Stimulated activated naive CD8-positive, alpha-beta T cell treated with anti-CD3 and anti-CD28 coated beads, Interleukin-15, Interleukin-2, amounts not matched to agents 100 ng/mL and 50 ng/mL, for 24 hours (primary cell): Measurements from ENCODE around the gene PP2D1.

ENCODE experiments used
- H3K27ac Mint-ChIP-seq: one replicate; pipeline ENCODE4 v1.8.0; 2021; ENCODE audit warnings: mild to moderate bottlenecking, mixed read lengths
- H3K27me3 Mint-ChIP-seq: one replicate; pipeline ENCODE4 v1.8.0; 2021; ENCODE audit warnings: mixed read lengths
- H3K36me3 Mint-ChIP-seq: one replicate; pipeline ENCODE4 v1.8.0; 2021; ENCODE audit warnings: low read depth, mixed read lengths
- H3K4me1 Mint-ChIP-seq: one replicate; pipeline ENCODE4 v1.8.0; 2021; ENCODE audit warnings: low read depth, mixed read lengths
- H3K4me3 Mint-ChIP-seq: one replicate; pipeline ENCODE4 v1.8.0; 2021; ENCODE audit warnings: mild to moderate bottlenecking, mixed read lengths
- H3K9me3 Mint-ChIP-seq: one replicate; pipeline ENCODE4 v1.8.0; 2021; ENCODE audit warnings: mixed read lengths

Gene PP2D1

DNA sequence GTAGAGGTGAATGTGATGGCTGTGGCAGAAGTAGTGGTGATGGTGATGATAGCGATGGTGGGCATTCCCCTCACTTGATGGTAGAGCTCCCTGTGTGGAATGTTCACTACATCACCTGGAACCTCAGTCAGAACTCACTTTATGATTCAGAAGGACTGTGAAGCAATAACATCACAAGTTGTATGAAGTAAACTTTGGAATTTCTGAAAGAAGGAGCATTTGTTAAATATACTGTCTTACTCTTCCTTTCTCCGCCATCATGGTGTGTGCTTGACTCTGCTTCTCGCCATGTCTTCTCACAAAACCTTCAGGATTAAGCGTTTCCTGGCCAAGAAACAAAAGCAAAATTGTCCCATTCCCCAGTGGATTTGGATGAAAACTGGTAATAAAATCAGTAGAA is at the start of gene PP2D1:
Gene PP2D1 (minus strand): TSS at position 101 of the 400 bp plus-strand sequence. CDS start 192 bp downstream, outside the sequence.
- H3K4me3 Mint-ChIP-seq = no peak within 1 kb of the TSS
- H3K27me3 Mint-ChIP-seq = no peaks in the 10 kb centered on the region
- H3K27ac Mint-ChIP-seq = no peak within 1 kb of the TSS
- H3K9me3 Mint-ChIP-seq = no peaks in the 10 kb centered on the region
- H3K4me1 Mint-ChIP-seq = no peaks in the 10 kb centered on the region
- H3K36me3 Mint-ChIP-seq = no peaks in the 10 kb centered on the region

DNA sequence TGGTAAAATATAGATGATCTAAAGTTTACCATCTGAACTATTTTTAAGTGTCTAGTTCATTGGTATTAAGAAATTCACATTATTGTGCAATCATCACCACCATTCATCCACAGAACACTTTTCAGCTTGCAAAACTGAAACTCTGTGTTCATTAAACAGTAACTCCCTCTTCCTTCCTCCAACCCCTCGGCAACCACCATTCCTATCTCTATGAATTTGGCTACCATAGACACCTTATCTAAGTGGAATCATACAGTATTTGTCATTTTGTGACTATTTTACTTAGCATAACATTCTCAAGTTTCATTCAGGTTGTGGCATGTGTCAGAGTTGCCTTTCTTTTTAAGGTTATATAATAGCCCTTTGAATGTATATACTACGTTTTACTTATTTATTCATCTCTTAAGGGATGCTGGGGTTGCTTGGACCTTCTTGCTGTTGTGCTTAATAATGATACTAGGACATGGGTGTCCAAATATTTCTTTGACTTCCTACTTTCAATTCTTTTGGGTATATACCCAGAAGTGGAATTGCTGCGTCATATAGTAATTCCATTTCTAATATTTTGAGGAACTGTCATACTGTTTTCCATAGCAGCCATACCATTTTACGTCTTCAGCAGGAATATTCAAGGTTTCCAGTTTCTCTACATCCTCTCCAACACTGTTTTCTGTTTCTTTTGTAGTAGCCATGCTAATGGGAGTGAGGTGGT is 49.1 kb upstream of the PP2D1 start:
- H3K9me3 Mint-ChIP-seq = no peaks in the 10 kb centered on the region
- peak overlapping the region; percentile 68 for H3K27ac Mint-ChIP-seq
- H3K4me3 Mint-ChIP-seq = peak overlapping the region; percentile 51
- H3K36me3 Mint-ChIP-seq = no peaks in the 10 kb centered on the region
- no peaks in the 10 kb centered on the region for H3K27me3 Mint-ChIP-seq
- H3K4me1 Mint-ChIP-seq = peaks cover 45% of the 10 kb centered on the region

GRCh38 chr3:20059929-20060328 is 47.9 kb upstream of the PP2D1 start:
- no peak overlapping the region for H3K27ac Mint-ChIP-seq
- no peak overlapping the region for H3K4me3 Mint-ChIP-seq
- no peaks in the 10 kb centered on the region for H3K9me3 Mint-ChIP-seq
- H3K36me3 Mint-ChIP-seq = no peaks in the 10 kb centered on the region
- H3K27me3 Mint-ChIP-seq = no peaks in the 10 kb centered on the region
- peaks cover 41% of the 10 kb centered on the region for H3K4me1 Mint-ChIP-seq

DNA sequence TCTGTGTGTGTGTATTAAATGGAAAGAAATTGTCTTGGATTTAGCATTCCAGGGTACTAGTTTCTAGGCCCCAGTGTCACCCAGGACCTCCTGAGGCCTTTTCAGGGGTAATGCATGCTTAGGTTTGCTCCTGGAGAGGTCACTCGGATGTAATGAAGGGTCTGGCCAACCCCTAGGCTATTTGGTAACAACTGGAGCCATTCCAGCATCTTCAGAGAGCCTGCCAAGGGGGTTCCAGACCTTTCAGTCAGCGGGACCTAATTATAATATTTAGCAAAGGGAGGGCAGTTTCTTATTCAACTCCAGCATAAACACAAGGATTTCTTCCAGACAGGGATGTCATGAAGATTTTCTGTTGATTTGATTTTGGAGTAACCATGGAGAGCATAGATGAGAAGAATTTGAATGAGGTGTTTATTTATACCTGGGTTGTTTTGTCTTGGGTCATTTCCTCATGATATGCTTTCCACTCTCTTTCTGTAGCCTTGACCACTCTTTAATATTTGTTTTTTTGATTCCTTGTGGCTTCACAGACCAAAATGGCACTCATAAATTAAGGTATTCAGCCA is 45.6 kb upstream of the PP2D1 start:
- Mint-ChIP-seq H3K36me3 (no peaks in the 10 kb centered on the region), H3K4me3 (no peak overlapping the region), H3K27me3 (no peaks in the 10 kb centered on the region), H3K9me3 (no peaks in the 10 kb centered on the region), H3K4me1 (peaks cover 32% of the 10 kb centered on the region), H3K27ac (no peak overlapping the region)

DNA sequence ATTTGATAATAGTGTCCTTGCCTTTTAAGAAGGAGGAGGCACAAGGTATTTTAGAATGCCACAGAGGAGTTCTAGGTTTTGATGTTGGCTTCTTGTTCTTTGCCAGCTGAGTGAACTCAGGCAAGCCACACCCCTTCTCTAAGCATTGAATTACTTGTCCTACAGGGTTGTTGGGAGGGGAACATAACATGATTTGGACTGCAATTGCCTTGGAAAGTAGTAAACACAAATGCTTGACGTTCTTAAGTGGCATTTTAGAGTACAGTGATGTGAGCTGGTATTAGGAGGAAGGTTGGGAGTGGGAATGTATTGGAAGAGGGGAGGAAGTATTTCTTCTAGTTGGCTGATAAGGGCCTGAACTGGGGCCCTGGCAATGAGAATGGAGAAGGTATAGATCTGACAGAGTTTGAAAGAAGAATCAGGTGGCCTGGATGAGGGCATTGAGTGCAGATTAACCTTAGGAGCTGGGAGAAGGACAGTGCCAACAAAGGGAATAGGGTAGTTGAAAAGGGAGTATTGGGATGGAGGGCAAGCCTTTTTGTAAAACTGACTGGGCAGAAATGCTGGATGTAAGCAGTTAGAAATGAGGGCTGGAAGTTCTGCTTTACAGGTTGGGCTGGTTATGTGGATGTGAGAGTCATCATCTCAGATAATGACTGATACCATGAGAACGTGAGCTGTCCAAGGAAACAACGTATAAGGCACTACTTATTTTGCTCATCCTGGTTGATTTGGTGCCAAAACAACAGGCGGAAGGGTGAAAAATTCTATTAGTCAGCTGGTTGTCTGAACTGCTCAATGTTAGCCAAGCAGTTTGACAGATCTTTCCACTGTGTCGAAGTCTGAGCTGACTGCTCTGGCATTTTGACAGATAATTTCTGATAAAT is 44.9 kb upstream of the PP2D1 start:
- H3K9me3 Mint-ChIP-seq = no peaks in the 10 kb centered on the region
- no peaks in the 10 kb centered on the region for H3K36me3 Mint-ChIP-seq
- H3K27ac Mint-ChIP-seq = no peak overlapping the region
- H3K27me3 Mint-ChIP-seq = no peaks in the 10 kb centered on the region
- H3K4me3 Mint-ChIP-seq = no peak overlapping the region
- H3K4me1 Mint-ChIP-seq = peaks cover 35% of the 10 kb centered on the region

DNA sequence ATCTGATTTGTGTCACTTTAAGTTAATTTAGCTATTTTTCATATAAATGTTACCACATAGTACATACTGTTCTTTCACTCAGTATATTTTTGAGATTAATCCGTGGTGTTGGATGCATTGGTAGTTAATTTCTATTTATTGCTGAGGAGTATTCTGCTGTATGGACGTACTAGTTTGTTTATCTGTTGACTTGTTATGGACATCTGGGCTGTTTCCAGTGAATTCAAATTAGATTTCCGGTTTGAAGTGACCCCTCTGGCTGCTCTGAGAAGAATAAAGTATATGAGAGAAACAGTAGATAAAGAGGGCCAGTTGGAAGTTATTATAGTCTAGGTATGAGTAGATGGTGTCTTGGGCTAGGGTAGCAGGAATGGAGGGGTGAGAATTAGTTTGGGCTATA is 43.8 kb upstream of the PP2D1 start:
- H3K27ac Mint-ChIP-seq = no peak overlapping the region
- no peaks in the 10 kb centered on the region for H3K36me3 Mint-ChIP-seq
- peaks cover 39% of the 10 kb centered on the region for H3K4me1 Mint-ChIP-seq
- no peaks in the 10 kb centered on the region for H3K27me3 Mint-ChIP-seq
- H3K9me3 Mint-ChIP-seq = no peaks in the 10 kb centered on the region
- no peak overlapping the region for H3K4me3 Mint-ChIP-seq

DNA sequence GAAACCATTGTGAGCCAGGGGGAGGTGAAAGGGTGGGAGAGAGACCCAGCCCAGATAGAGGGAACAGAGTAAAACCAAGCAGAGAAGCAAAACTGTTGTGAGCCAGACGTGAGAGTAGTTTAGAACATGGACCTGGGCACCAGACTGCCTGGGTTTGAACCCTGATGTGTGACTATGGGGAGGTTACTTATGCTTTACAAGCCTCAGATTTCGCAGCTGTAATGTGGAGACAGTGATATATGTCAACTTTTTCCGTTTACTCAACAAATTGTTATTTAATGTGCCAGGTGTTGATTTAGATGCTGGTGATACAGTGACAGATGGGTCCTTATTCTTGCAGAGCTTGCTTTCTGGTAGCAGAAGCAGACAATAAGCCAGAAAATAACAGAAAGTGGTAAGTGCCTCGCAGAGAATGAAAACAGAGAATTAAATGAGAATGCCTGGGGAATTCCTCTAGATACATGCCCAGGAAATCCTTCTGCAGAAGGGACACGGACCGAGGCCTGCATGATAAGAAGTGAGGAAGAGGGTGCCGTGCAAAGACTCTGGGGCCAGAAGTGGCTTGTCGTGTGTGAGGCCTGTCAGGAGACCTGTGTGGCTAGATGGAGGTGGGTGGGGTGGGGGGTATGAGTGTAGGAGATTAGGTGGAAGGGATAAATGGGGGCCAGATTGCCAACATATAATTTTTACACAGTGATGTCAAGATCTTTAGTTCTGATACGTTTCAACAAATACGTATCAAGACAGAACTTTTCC is 43.1 kb upstream of the PP2D1 start:
- H3K9me3 Mint-ChIP-seq = no peaks in the 10 kb centered on the region
- H3K27ac Mint-ChIP-seq = no peak overlapping the region
- no peak overlapping the region for H3K4me3 Mint-ChIP-seq
- H3K27me3 Mint-ChIP-seq = no peaks in the 10 kb centered on the region
- H3K4me1 Mint-ChIP-seq = peaks cover 39% of the 10 kb centered on the region
- H3K36me3 Mint-ChIP-seq = no peaks in the 10 kb centered on the region

GRCh38 chr3:20054549-20054987 is 42.5 kb upstream of the PP2D1 start:
- Mint-ChIP-seq H3K27me3 (no peaks in the 10 kb centered on the region), H3K27ac (no peak overlapping the region), H3K36me3 (no peaks in the 10 kb centered on the region), H3K4me3 (no peak overlapping the region), H3K4me1 (peaks cover 36% of the 10 kb centered on the region), H3K9me3 (no peaks in the 10 kb centered on the region)

- Mint-ChIP-seq H3K36me3 (no peaks in the 10 kb centered on the region), H3K4me3 (no peak overlapping the region)
Observed at GRCh38 chr3:20052851-20053250, 40.8 kb upstream of the PP2D1 start.

GRCh38 chr3:20051123-20051806 is 39.2 kb upstream of the PP2D1 start:
- no peaks in the 10 kb centered on the region for H3K9me3 Mint-ChIP-seq
- H3K36me3 Mint-ChIP-seq = no peaks in the 10 kb centered on the region
- H3K4me1 Mint-ChIP-seq = peaks cover 67% of the 10 kb centered on the region
- H3K27me3 Mint-ChIP-seq = no peaks in the 10 kb centered on the region
- H3K4me3 Mint-ChIP-seq = no peak overlapping the region
- H3K27ac Mint-ChIP-seq = peak overlapping the region; percentile 13

More at GRCh38 chr3:20052851-20053250, 40.8 kb upstream of the PP2D1 start:
- H3K27ac Mint-ChIP-seq = peak overlapping the region; percentile 77
- no peaks in the 10 kb centered on the region for H3K27me3 Mint-ChIP-seq
- H3K4me1 Mint-ChIP-seq = peaks cover 53% of the 10 kb centered on the region
- H3K9me3 Mint-ChIP-seq = no peaks in the 10 kb centered on the region

DNA sequence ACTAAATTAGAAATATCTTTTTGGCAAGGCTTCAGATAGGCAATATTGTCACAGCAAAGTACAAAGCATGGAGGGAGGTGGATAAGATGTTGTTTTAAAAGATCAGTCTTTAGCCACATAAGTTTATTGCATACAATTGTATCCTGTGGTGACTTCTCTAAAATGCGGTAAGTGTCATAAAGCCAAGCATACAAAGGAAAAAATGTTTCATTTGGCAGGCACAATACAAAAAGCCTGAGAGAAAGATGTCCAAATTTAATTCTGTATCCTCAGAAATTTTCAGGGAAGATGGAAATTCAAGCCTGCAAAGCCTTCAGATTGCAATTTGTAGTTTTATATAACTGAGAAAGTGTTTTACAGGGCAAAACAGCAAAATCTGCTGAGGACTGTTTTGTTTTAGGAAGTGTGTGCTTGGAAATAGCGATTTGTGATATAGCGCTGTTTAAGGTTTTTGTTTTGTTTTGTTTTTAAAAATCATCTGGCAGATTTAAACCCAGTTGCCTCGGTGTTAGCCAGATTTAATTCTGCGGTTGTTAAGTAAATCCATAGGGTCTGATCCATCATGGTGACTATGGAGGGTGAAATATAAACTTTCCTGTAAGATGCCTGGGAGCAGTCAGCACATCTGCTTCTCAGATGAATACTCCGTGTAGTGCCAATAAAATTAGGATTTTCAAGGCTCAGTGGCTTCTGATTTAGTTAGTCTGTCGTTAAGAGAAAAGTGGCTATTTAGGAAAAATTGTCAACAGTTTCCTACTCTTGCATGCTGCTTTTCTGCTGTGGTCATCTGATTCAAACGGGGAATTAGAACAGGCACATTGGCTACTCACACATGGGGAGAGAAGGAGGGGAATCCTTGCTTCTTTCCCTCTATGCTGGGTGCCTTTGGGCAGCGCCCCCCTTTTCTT is 36.2 kb upstream of the PP2D1 start:
- no peaks in the 10 kb centered on the region for H3K9me3 Mint-ChIP-seq
- peaks cover 91% of the 10 kb centered on the region for H3K4me1 Mint-ChIP-seq
- H3K27me3 Mint-ChIP-seq = no peaks in the 10 kb centered on the region
- peak overlapping the region; percentile 16 for H3K27ac Mint-ChIP-seq
- peak overlapping the region; percentile 20 for H3K4me3 Mint-ChIP-seq
- no peaks in the 10 kb centered on the region for H3K36me3 Mint-ChIP-seq

DNA sequence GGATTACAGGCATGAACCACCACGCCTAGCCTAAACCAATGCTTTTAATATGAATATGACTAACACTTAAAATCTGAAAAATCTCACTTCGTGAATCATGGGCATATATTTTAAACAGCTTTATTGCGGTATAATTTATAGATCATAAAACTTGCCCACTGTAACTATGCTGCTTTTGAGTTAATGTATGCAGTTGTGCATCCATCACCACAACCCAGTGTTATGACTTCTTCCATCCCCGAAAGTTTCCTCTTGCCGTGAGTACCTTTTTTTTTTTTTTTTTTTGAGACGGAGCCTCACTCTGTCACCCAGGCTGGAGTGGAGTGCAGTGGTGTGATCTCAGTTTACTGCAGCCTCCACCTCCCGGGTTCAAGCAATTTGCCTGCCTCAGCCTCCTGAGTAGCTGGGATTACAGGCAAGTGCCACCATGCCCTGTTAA is 35.3 kb upstream of the PP2D1 start:
- Mint-ChIP-seq H3K36me3 (no peaks in the 10 kb centered on the region), H3K27ac (peak overlapping the region; percentile 76), H3K4me1 (peaks cover 92% of the 10 kb centered on the region), H3K27me3 (no peaks in the 10 kb centered on the region), H3K9me3 (no peaks in the 10 kb centered on the region), H3K4me3 (no peak overlapping the region)

- Mint-ChIP-seq H3K4me3 (no peak overlapping the region), H3K36me3 (no peaks in the 10 kb centered on the region), H3K27ac (no peak overlapping the region), H3K9me3 (no peaks in the 10 kb centered on the region), H3K4me1 (peaks cover 92% of the 10 kb centered on the region), H3K27me3 (no peaks in the 10 kb centered on the region)
Observed at GRCh38 chr3:20046556-20046955, 34.5 kb upstream of the PP2D1 start.
